ENCODE data around the gene MPPE1. TPM values are rescaled to one million over a fixed set of nuclear protein-coding genes. Genes with fewer than 3 reads are reported as not detected.

MPPE1 gene
- polyA plus RNA-seq, 1 donor from 2014 or later: 53.4 TPM

DNA sequence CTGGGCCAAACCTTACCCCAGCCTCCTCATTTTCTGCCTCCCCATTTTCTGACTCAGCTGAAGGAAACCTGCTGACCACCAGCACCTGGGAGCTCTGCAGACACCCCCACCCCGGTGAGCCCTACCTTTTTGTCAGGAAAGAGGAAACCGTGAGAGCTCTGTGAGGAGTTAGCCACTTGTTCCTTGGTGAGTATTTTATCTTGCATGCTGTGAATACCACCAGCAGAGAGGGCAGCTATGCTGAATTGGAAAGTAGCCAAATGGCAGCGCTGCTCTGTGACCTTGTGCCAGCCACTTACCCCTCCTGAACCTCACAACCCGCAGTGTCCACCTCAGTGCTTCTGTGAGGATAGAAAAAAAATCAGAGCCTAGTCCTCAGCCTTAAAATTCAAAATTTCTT is 2.5 kb downstream of the MPPE1 start:
- H3K27ac ChIP-seq (ENCODE audit: low read length): no peak overlapping the region

DNA sequence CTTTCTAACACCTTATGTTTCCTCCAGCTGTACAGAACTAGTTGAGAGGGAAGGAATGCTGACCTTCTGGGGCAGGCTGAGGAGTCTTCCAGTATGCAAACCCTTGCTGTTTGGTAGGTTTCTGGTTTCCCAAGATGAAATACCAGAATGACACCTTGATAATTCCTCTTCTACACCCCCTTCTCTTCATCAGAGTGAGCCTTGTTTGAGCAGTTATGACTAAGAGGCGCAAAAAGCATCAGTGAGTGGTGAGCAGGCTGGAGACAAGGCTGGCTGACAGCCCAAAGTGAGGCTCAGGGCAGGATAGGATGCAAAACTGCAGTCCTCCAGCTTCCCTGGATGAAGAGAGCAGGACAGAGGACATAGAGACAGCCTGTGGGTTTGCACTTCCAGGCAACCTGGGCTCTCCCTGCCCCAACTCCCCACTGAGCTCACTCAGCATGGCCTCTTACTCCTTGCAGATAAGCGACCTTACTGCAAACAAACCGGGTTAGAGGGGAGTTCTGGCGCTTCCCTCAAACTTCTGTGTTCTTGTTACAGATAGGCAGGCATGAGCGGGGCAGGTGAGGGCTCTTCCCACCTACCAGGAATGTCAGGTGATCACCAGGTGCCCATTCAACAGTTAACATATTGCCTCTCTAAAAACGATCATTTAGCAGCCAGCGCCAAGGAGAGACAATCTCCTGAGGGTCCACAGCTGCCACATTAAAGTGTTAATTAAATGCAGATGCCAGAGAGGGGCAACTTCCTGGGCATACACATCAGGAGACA is 5.4 kb downstream of the MPPE1 start:
- H3K36me3 ChIP-seq (ENCODE audit: insufficient read depth, low read length): no peaks in the 10 kb centered on the region
- H3K4me2 ChIP-seq (ENCODE audit: low read length): no peak overlapping the region
- no peak overlapping the region for H3K4me3 ChIP-seq (ENCODE audit: low read length)
- no peaks in the 10 kb centered on the region for H4K20me1 ChIP-seq (ENCODE audit: insufficient read depth)
- H3K9me2 ChIP-seq (ENCODE audit: insufficient read depth, low read length): no peaks in the 10 kb centered on the region
- no peak overlapping the region for H3K9ac ChIP-seq (ENCODE audit: low read length)
- H2AFZ ChIP-seq (ENCODE audit: low read depth, low read length): no peak overlapping the region
- no peak overlapping the region for H3K27ac ChIP-seq (ENCODE audit: low read length)
- H3K9me3 ChIP-seq (ENCODE audit: low read length): no peaks in the 10 kb centered on the region
- H3K79me2 ChIP-seq (replicated peaks; ENCODE audit: insufficient read depth, low read length): no peaks in the 10 kb centered on the region
- no peak for TF ChIP-seq RAD21 (conservative IDR thresholded peaks at IDR 0.05)
- TF ChIP-seq, protein P1, sequence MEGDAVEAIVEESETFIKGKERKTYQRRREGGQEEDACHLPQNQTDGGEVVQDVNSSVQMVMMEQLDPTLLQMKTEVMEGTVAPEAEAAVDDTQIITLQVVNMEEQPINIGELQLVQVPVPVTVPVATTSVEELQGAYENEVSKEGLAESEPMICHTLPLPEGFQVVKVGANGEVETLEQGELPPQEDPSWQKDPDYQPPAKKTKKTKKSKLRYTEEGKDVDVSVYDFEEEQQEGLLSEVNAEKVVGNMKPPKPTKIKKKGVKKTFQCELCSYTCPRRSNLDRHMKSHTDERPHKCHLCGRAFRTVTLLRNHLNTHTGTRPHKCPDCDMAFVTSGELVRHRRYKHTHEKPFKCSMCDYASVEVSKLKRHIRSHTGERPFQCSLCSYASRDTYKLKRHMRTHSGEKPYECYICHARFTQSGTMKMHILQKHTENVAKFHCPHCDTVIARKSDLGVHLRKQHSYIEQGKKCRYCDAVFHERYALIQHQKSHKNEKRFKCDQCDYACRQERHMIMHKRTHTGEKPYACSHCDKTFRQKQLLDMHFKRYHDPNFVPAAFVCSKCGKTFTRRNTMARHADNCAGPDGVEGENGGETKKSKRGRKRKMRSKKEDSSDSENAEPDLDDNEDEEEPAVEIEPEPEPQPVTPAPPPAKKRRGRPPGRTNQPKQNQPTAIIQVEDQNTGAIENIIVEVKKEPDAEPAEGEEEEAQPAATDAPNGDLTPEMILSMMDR (IDR thresholded peaks at IDR 0.05; ENCODE audit: poor library complexity, severe bottlenecking): no peak
- TF ChIP-seq EP300 (conservative IDR thresholded peaks at IDR 0.05; ENCODE audit: poor library complexity, severe bottlenecking): no peak
- no peak for TF ChIP-seq POLR2AphosphoS5 (IDR thresholded peaks at IDR 0.05)
- TF ChIP-seq, protein P2, sequence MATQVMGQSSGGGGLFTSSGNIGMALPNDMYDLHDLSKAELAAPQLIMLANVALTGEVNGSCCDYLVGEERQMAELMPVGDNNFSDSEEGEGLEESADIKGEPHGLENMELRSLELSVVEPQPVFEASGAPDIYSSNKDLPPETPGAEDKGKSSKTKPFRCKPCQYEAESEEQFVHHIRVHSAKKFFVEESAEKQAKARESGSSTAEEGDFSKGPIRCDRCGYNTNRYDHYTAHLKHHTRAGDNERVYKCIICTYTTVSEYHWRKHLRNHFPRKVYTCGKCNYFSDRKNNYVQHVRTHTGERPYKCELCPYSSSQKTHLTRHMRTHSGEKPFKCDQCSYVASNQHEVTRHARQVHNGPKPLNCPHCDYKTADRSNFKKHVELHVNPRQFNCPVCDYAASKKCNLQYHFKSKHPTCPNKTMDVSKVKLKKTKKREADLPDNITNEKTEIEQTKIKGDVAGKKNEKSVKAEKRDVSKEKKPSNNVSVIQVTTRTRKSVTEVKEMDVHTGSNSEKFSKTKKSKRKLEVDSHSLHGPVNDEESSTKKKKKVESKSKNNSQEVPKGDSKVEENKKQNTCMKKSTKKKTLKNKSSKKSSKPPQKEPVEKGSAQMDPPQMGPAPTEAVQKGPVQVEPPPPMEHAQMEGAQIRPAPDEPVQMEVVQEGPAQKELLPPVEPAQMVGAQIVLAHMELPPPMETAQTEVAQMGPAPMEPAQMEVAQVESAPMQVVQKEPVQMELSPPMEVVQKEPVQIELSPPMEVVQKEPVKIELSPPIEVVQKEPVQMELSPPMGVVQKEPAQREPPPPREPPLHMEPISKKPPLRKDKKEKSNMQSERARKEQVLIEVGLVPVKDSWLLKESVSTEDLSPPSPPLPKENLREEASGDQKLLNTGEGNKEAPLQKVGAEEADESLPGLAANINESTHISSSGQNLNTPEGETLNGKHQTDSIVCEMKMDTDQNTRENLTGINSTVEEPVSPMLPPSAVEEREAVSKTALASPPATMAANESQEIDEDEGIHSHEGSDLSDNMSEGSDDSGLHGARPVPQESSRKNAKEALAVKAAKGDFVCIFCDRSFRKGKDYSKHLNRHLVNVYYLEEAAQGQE (IDR thresholded peaks at IDR 0.05; ENCODE audit: borderline replicate concordance): no peak
- TF ChIP-seq TAF1 (IDR thresholded peaks at IDR 0.05; ENCODE audit: low read depth): no peak
- no peak for TF ChIP-seq EZH2 (IDR thresholded peaks at IDR 0.05; ENCODE audit: borderline replicate concordance, insufficient read depth, low read length, poor library complexity, severe bottlenecking)
- no peak for TF ChIP-seq SMC3 (conservative IDR thresholded peaks at IDR 0.05; ENCODE audit: poor library complexity)
- no peak for TF ChIP-seq MXI1 (conservative IDR thresholded peaks at IDR 0.05; ENCODE audit: poor library complexity, severe bottlenecking)
- H3F3A ChIP-seq (ENCODE audit: insufficient read depth, low read length, poor library complexity, severe bottlenecking): no peaks in the 10 kb centered on the region
- H3K27me3 ChIP-seq (ENCODE audit: insufficient read depth, low read depth, low read length): no peaks in the 10 kb centered on the region

More for the DNA sequence above, 2.5 kb downstream of the MPPE1 start:
- H3K79me2 ChIP-seq (replicated peaks; ENCODE audit: insufficient read depth, low read length): no peaks in the 10 kb centered on the region
- no peaks in the 10 kb centered on the region for H3K36me3 ChIP-seq (ENCODE audit: insufficient read depth, low read length)
- H3K9ac ChIP-seq (ENCODE audit: low read length): no peak overlapping the region
- no peaks in the 10 kb centered on the region for H3K9me3 ChIP-seq (ENCODE audit: low read length)
- no peaks in the 10 kb centered on the region for H3K27me3 ChIP-seq (ENCODE audit: insufficient read depth, low read depth, low read length)
- no peaks in the 10 kb centered on the region for H3F3A ChIP-seq (ENCODE audit: insufficient read depth, low read length, poor library complexity, severe bottlenecking)
- no peaks in the 10 kb centered on the region for H4K20me1 ChIP-seq (ENCODE audit: insufficient read depth)
- no peaks in the 10 kb centered on the region for H3K9me2 ChIP-seq (ENCODE audit: insufficient read depth, low read length)
- H3K4me2 ChIP-seq (ENCODE audit: low read length): no peak overlapping the region
- TF ChIP-seq EP300 (conservative IDR thresholded peaks at IDR 0.05; ENCODE audit: poor library complexity, severe bottlenecking) (no peak), MXI1 (conservative IDR thresholded peaks at IDR 0.05; ENCODE audit: poor library complexity, severe bottlenecking) (no peak), EZH2 (IDR thresholded peaks at IDR 0.05; ENCODE audit: borderline replicate concordance, insufficient read depth, low read length, poor library complexity, severe bottlenecking) (no peak), RAD21 (conservative IDR thresholded peaks at IDR 0.05) (no peak), SMC3 (conservative IDR thresholded peaks at IDR 0.05; ENCODE audit: poor library complexity) (no peak), TAF1 (IDR thresholded peaks at IDR 0.05; ENCODE audit: low read depth) (no peak), POLR2AphosphoS5 (IDR thresholded peaks at IDR 0.05) (no peak)
- H2AFZ ChIP-seq (ENCODE audit: low read depth, low read length): no peak overlapping the region
- no peak overlapping the region for H3K4me3 ChIP-seq (ENCODE audit: low read length)
